Smooth muscle cell (in vitro differentiated cells): Measurements from ENCODE around the gene RENBP. TPM values are rescaled to one million over a fixed set of nuclear protein-coding genes. Genes with fewer than 3 reads are reported as not detected.

Experiments used
- DNase-seq: peaks from one replicate; lab custom pipeline; 2025; ENCODE audit not compliant: unreplicated experiment; lab: John Stamatoyannopoulos, UW
- H2AFZ ChIP-seq: fragments of 200-600 bp; sonication (generic); 2 replicates; pipeline ENCODE4 v1.6.0; 2016; ENCODE audit warnings: antibody characterized with exemption, low read depth, mild to moderate bottlenecking
- H3F3A ChIP-seq: fragments of 200-600 bp; sonication (generic); 2 replicates; pipeline ENCODE4 v1.6.0; 2017; ENCODE audit warnings: antibody characterized with exemption, low read depth
- H3K27ac ChIP-seq: fragments of 200-600 bp; sonication (generic); 2 replicates; pipeline ENCODE4 v1.5.1; 2016; ENCODE audit warnings: low read depth, mild to moderate bottlenecking
- H3K27me3 ChIP-seq: fragments of 200-600 bp; sonication (generic); 2 replicates; pipeline ENCODE4 v1.6.1; 2016; ENCODE audit warnings: low read depth, mild to moderate bottlenecking
- H3K36me3 ChIP-seq: fragments of 200-600 bp; sonication (generic); 2 replicates; pipeline ENCODE4 v1.5.1; 2016; ENCODE audit warnings: low read depth
- H3K4me1 ChIP-seq: fragments of 200-600 bp; sonication (generic); 2 replicates; pipeline ENCODE4 v1.5.1; 2016; ENCODE audit warnings: low read depth
- H3K4me2 ChIP-seq: fragments of 200-600 bp; sonication (generic); 2 replicates; pipeline ENCODE4 v1.6.0; 2016; ENCODE audit warnings: mild to moderate bottlenecking
- H3K4me3 ChIP-seq: fragments of 200-600 bp; sonication (generic); 2 replicates; pipeline ENCODE4 v1.5.1; 2016; ENCODE audit warnings: mild to moderate bottlenecking
- H3K79me2 ChIP-seq: fragments of 200-600 bp; sonication (generic); 2 replicates; pipeline ENCODE4 v1.6.0; 2016; ENCODE audit warnings: low read depth, mild to moderate bottlenecking
- H3K9ac ChIP-seq: fragments of 200-600 bp; sonication (generic); 2 replicates; pipeline ENCODE4 v1.6.0; 2016; ENCODE audit warnings: low read depth
- H3K9me3 ChIP-seq: fragments of 200-600 bp; sonication (generic); replicated peaks from 2 replicates; pipeline ENCODE4 v1.5.1; 2016; ENCODE audit warnings: low read depth
- H4K20me1 ChIP-seq: fragments of 200-600 bp; sonication (generic); 2 replicates; pipeline ENCODE4 v1.6.0; 2016; ENCODE audit warnings: low read depth
- WGBS: methylation state at CpG from one replicate; pipeline ENCODE4 v1.1.7; 2016; ENCODE audit warnings: low lambda C conversion rate; 5-methylcytosine and 5-hydroxymethylcytosine counted together
- polyA plus RNA-seq: library from polyadenylated mRNA; unstranded; fragments of >200 nt; fragmentation: Nextera tagmentation; extraction: Ambion mirVana; gene quantifications from 2 replicates; pipeline ENCODE4 v1.2.1, GENCODE V29; 2016
- total RNA-seq: library from RNA; depleted of rRNA; stranded (reverse); fragments of >200 nt; gene quantifications from 2 replicates; pipeline ENCODE4 v1.2.3, GENCODE V29; 2014
- TF ChIP-seq, protein P1 (sequence below): fragments of 200-600 bp; sonication (generic); IDR thresholded peaks from 2 replicates; pipeline ENCODE4 v1.5.1; 2017; ENCODE audit warnings: borderline replicate concordance, mild to moderate bottlenecking, antibody characterized with exemption; ENCODE audit not compliant: insufficient read depth, poor library complexity, severe bottlenecking

RENBP gene
- total and polyA plus RNA-seq, 2 experiments from 2014 or later: 0.11 TPM; not detected in 1

DNA sequence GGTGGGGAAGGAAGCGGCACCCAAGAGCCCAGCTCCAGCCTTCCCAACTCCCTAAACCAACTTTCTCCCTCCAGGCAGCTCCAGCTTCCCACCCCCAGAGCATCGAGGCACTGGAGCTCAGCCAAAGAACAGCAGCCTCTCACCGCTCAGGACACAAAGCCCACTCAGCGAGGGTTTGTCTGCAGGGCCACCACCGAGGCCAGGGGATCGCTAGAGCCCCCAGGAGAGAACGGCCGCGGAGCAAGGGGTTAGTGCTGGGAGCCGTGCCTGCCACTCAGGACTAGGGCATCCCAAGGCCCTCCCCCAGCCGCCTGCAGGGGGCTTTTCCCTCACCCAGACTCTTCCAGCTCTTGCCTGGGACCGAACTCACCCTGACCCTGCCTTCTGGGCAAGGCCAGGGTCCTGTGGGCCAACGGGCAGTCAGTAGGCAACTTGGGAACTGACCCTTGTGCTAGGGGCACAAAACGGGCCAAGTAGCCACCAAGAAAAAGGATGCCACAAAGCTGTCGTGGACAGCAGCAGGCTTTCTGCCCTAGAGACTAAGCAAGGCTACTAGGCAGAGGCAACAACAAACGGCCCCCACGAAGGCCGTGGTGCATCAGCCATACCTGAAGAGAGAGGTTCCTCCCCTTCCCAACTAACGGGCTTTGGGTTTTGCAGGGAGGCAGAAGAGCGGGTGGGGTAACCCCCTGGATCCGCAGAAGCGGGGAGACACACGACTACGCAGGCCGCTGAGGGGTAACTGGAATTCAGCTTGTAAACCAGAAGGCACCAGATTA, 24.9 kb upstream of the RENBP start:
- Histone ChIP-seq H4K20me1 (peaks cover 63% of the 10 kb centered on the region), H3K4me2 (peak overlapping the region; percentile 84), H3K36me3 (no peaks in the 10 kb centered on the region), H3K27me3 (no peaks in the 10 kb centered on the region), H3K9ac (no peak overlapping the region), H3K4me3 (peak overlapping the region; percentile 72), H3K27ac (peak overlapping the region; percentile 1), H3K4me1 (no peaks in the 10 kb centered on the region), H3K9me3 (no peaks in the 10 kb centered on the region), H3K79me2 (peaks cover 54% of the 10 kb centered on the region), H2AFZ (no peak overlapping the region), H3F3A (no peaks in the 10 kb centered on the region)
- WGBS: 47% methylated on average over 25 of the region's 25 CpGs
- DNase-seq: no peak
- TF ChIP-seq, protein P1, sequence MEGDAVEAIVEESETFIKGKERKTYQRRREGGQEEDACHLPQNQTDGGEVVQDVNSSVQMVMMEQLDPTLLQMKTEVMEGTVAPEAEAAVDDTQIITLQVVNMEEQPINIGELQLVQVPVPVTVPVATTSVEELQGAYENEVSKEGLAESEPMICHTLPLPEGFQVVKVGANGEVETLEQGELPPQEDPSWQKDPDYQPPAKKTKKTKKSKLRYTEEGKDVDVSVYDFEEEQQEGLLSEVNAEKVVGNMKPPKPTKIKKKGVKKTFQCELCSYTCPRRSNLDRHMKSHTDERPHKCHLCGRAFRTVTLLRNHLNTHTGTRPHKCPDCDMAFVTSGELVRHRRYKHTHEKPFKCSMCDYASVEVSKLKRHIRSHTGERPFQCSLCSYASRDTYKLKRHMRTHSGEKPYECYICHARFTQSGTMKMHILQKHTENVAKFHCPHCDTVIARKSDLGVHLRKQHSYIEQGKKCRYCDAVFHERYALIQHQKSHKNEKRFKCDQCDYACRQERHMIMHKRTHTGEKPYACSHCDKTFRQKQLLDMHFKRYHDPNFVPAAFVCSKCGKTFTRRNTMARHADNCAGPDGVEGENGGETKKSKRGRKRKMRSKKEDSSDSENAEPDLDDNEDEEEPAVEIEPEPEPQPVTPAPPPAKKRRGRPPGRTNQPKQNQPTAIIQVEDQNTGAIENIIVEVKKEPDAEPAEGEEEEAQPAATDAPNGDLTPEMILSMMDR: no peak

- Histone ChIP-seq H3F3A (no peaks in the 10 kb centered on the region), H3K4me1 (no peaks in the 10 kb centered on the region), H4K20me1 (peaks cover 68% of the 10 kb centered on the region), H3K27ac (no peak overlapping the region), H3K9me3 (no peaks in the 10 kb centered on the region), H3K36me3 (no peaks in the 10 kb centered on the region), H3K4me2 (peak overlapping the region; percentile 84), H3K4me3 (peak overlapping the region; percentile 72), H2AFZ (no peak overlapping the region), H3K79me2 (peaks cover 54% of the 10 kb centered on the region), H3K9ac (no peak overlapping the region), H3K27me3 (no peaks in the 10 kb centered on the region)
- no peak for DNase-seq
- TF ChIP-seq, protein P1: no peak
- WGBS: 51% methylated on average over 12 of the region's 12 CpGs
These were observed 24.3 kb upstream of the RENBP start for GRCh38 chrX:153968754-153969124.

GRCh38 chrX:153968255-153968654, 23.8 kb upstream of the RENBP start:
- DNase-seq: no peak
- Histone ChIP-seq H3K4me3 (peak overlapping the region; percentile 72), H3K36me3 (no peaks in the 10 kb centered on the region), H2AFZ (no peak overlapping the region), H3F3A (no peaks in the 10 kb centered on the region), H3K79me2 (peaks cover 54% of the 10 kb centered on the region), H4K20me1 (peaks cover 73% of the 10 kb centered on the region), H3K9me3 (no peaks in the 10 kb centered on the region), H3K27me3 (no peaks in the 10 kb centered on the region), H3K4me2 (peak overlapping the region; percentile 84), H3K27ac (no peak overlapping the region), H3K4me1 (no peaks in the 10 kb centered on the region), H3K9ac (no peak overlapping the region)
- TF ChIP-seq, protein P1: no peak
- 71% methylated on average over 9 of the region's 9 CpGs for WGBS
